HG02763 (cell line): Measurements from ENCODE around the gene ALPK1.
A peak's percentile ranks its signal among the peaks of the same experiment; 100 is the strongest.
"Not testable (repeated sequence)": the region's sequence is repeated elsewhere in the genome, so short reads cannot be mapped to it uniquely, and the experiment has no call there.

ENCODE experiments used
- ATAC-seq: cut with Tn5 transposase; IDR thresholded peaks from one replicate; pipeline ENCODE4 v1.9.1; 2021; ENCODE audit warnings: mild to moderate bottlenecking, moderate library complexity; ENCODE audit not compliant: unreplicated experiment

The ALPK1 gene

GRCh38 chr4:112284166-112284565 lies 13.0 kb upstream of the ALPK1 start:
- ATAC-seq, result no peak

GRCh38 chr4:112284662-112285411 lies 12.3 kb upstream of the ALPK1 start:
- ATAC-seq, result no peak

GRCh38 chr4:112287258-112287989 lies 9.7 kb upstream of the ALPK1 start:
- ATAC-seq, result peak; percentile 22

GRCh38 chr4:112288455-112288854 lies 8.7 kb upstream of the ALPK1 start:
- peak; percentile 24 for ATAC-seq

GRCh38 chr4:112289407-112290253 lies 7.5 kb upstream of the ALPK1 start:
- ATAC-seq, result no peak

- ATAC-seq, result no peak
These were observed 6.8 kb upstream of the ALPK1 start for GRCh38 chr4:112290341-112290740.

- no peak for ATAC-seq
These were observed 2.6 kb downstream of the ALPK1 start for GRCh38 chr4:112299721-112300120.

- ATAC-seq, result no peak
These were observed 5.4 kb downstream of the ALPK1 start for GRCh38 chr4:112302320-112303274.

- not testable (repeated sequence) for ATAC-seq
These were observed 8.3 kb downstream of the ALPK1 start for GRCh38 chr4:112305477-112305876.

- ATAC-seq, result not testable (repeated sequence)
These were observed 12.2 kb downstream of the ALPK1 start for GRCh38 chr4:112309263-112309791.

GRCh38 chr4:112311516-112311915 lies 14.3 kb downstream of the ALPK1 start:
- no peak for ATAC-seq

GRCh38 chr4:112312610-112313239 lies 15.6 kb downstream of the ALPK1 start:
- ATAC-seq, result peak; percentile 98

GRCh38 chr4:112315446-112315845 lies 18.3 kb downstream of the ALPK1 start:
- no peak for ATAC-seq

- ATAC-seq, result no peak
These were observed 19.2 kb downstream of the ALPK1 start for GRCh38 chr4:112316360-112316759.

GRCh38 chr4:112318239-112319142 lies 21.3 kb downstream of the ALPK1 start:
- peak; percentile 97 for ATAC-seq

- no peak for ATAC-seq
These were observed 24.9 kb downstream of the ALPK1 start for GRCh38 chr4:112321776-112322684.

- no peak for ATAC-seq
These were observed 25.7 kb downstream of the ALPK1 start for GRCh38 chr4:112322866-112323265.
